Measurements from ENCODE around the gene SCYL3. TPM values are rescaled to one million over a fixed set of nuclear protein-coding genes. Genes with fewer than 3 reads are reported as not detected.
"Not testable (repeated sequence)": the region's sequence is repeated elsewhere in the genome, so short reads cannot be mapped to it uniquely, and the experiment has no call there.

The SCYL3 gene
- total RNA-seq, 2 experiments from 2014 or later, result 11.0 to 12.0 TPM

GRCh38 chr1:169886422-169886821 is 7.3 kb downstream of the SCYL3 start:
- Mint-ChIP-seq H3K27ac (no peak overlapping the region), H3K27me3 (no peaks in the 10 kb centered on the region), H3K9me3 (ENCODE audit: low read depth) (no peaks in the 10 kb centered on the region), H3K4me1 (peaks cover 38% of the 10 kb centered on the region), H3K36me3 (ENCODE audit: low read depth) (peaks cover 40% of the 10 kb centered on the region), H3K4me3 (no peak overlapping the region)
- no peak for DNase-seq
- CTCF ChIA-PET, result interaction anchor here (0.6 to 1.5 kb wide), 2 partner anchors 50 to 329 kb away, joined by 4 read pairs; no protein-coding TSS in a partner anchor
- POLR2A ChIA-PET, result no interaction called here
- intact Hi-C loops (cut with DNase I, micrococcal nuclease), result no loop called here
- no peak for ATAC-seq

- POLR2A ChIA-PET, result no interaction called here
- ATAC-seq, result no peak
- peaks cover 38% of the 10 kb centered on the region for H3K36me3 Mint-ChIP-seq (ENCODE audit: low read depth)
- no peak overlapping the region for H3K4me3 Mint-ChIP-seq
- H3K27ac Mint-ChIP-seq, result no peak overlapping the region
- H3K4me1 Mint-ChIP-seq, result peaks cover 26% of the 10 kb centered on the region
- DNase-seq, result no peak
- no peaks in the 10 kb centered on the region for H3K9me3 Mint-ChIP-seq (ENCODE audit: low read depth)
- intact Hi-C loops (cut with DNase I, micrococcal nuclease), result no loop called here
- H3K27me3 Mint-ChIP-seq, result no peaks in the 10 kb centered on the region
- CTCF ChIA-PET, result no interaction called here
Observed at GRCh38 chr1:169885207-169885606, 8.5 kb downstream of the SCYL3 start.

GRCh38 chr1:169884634-169885033 is 9.1 kb downstream of the SCYL3 start:
- H3K4me3 Mint-ChIP-seq, result no peak overlapping the region
- CTCF ChIA-PET, result interaction anchor here (1.1 kb wide), 1 partner anchor 66 kb away, joined by 5 read pairs; no protein-coding TSS in a partner anchor
- intact Hi-C loops (cut with DNase I, micrococcal nuclease), result no loop called here

GRCh38 chr1:169882039-169882511 is 11.6 kb downstream of the SCYL3 start:
- intact Hi-C loops (cut with DNase I, micrococcal nuclease), result no loop called here

More at GRCh38 chr1:169884634-169885033, 9.1 kb downstream of the SCYL3 start:
- Mint-ChIP-seq H3K36me3 (ENCODE audit: low read depth) (peaks cover 38% of the 10 kb centered on the region), H3K9me3 (ENCODE audit: low read depth) (no peaks in the 10 kb centered on the region), H3K27ac (no peak overlapping the region), H3K4me1 (peaks cover 22% of the 10 kb centered on the region), H3K27me3 (no peaks in the 10 kb centered on the region)
- POLR2A ChIA-PET, result no interaction called here
- no peak for ATAC-seq
- DNase-seq, result no peak

GRCh38 chr1:169879034-169879840 is 14.5 kb downstream of the SCYL3 start:
- H3K9me3 Mint-ChIP-seq (ENCODE audit: low read depth), result no peaks in the 10 kb centered on the region
- peaks cover 13% of the 10 kb centered on the region for H3K4me1 Mint-ChIP-seq
- H3K27ac Mint-ChIP-seq, result no peak overlapping the region
- ATAC-seq (no peak), DNase-seq (no peak)
- POLR2A ChIA-PET, result no interaction called here
- H3K36me3 Mint-ChIP-seq (ENCODE audit: low read depth), result peaks cover 38% of the 10 kb centered on the region
- intact Hi-C loops (cut with DNase I, micrococcal nuclease), result loop anchor here in 1 of 2 experiments (10.0 kb wide), 1 partner anchor 64 kb away; no protein-coding TSS in a partner anchor
- no peak overlapping the region for H3K4me3 Mint-ChIP-seq
- no peaks in the 10 kb centered on the region for H3K27me3 Mint-ChIP-seq
- CTCF ChIA-PET, result interaction anchor here (0.6 kb wide), 1 partner anchor 29 kb away, joined by 4 read pairs; no protein-coding TSS in a partner anchor

More at GRCh38 chr1:169882039-169882511, 11.6 kb downstream of the SCYL3 start:
- ChIA-PET CTCF (no interaction called here), POLR2A (no interaction called here)
- Mint-ChIP-seq H3K4me1 (peaks cover 22% of the 10 kb centered on the region), H3K27ac (no peak overlapping the region), H3K9me3 (ENCODE audit: low read depth) (no peaks in the 10 kb centered on the region), H3K36me3 (ENCODE audit: low read depth) (peaks cover 33% of the 10 kb centered on the region), H3K27me3 (no peaks in the 10 kb centered on the region), H3K4me3 (no peak overlapping the region)
- ATAC-seq, result no peak
- DNase-seq, result no peak

GRCh38 chr1:169878498-169878897 is 15.2 kb downstream of the SCYL3 start:
- intact Hi-C loops (cut with DNase I, micrococcal nuclease), result loop anchor here in 1 of 2 experiments (10.0 kb wide), 1 partner anchor 64 kb away; no protein-coding TSS in a partner anchor
- no peaks in the 10 kb centered on the region for H3K9me3 Mint-ChIP-seq (ENCODE audit: low read depth)
- no peak overlapping the region for H3K27ac Mint-ChIP-seq
- DNase-seq, result no peak
- H3K27me3 Mint-ChIP-seq, result no peaks in the 10 kb centered on the region
- H3K36me3 Mint-ChIP-seq (ENCODE audit: low read depth), result peaks cover 45% of the 10 kb centered on the region
- ATAC-seq, result no peak
- no peak overlapping the region for H3K4me3 Mint-ChIP-seq
- ChIA-PET CTCF (no interaction called here), POLR2A (no interaction called here)
- H3K4me1 Mint-ChIP-seq, result peaks cover 20% of the 10 kb centered on the region

GRCh38 chr1:169877800-169878491 is 15.8 kb downstream of the SCYL3 start:
- peaks cover 48% of the 10 kb centered on the region for H3K36me3 Mint-ChIP-seq (ENCODE audit: low read depth)
- no peak overlapping the region for H3K4me3 Mint-ChIP-seq
- intact Hi-C loops (cut with DNase I, micrococcal nuclease), result loop anchor here in 1 of 2 experiments (10.0 kb wide), 1 partner anchor 63 kb away; no protein-coding TSS in a partner anchor
- no peak overlapping the region for H3K27ac Mint-ChIP-seq
- ATAC-seq (no peak), DNase-seq (no peak)
- no peaks in the 10 kb centered on the region for H3K9me3 Mint-ChIP-seq (ENCODE audit: low read depth)
- H3K27me3 Mint-ChIP-seq, result no peaks in the 10 kb centered on the region
- POLR2A ChIA-PET, result no interaction called here
- CTCF ChIA-PET, result no interaction called here
- peaks cover 20% of the 10 kb centered on the region for H3K4me1 Mint-ChIP-seq

- no peak for ATAC-seq
- Mint-ChIP-seq H3K27me3 (no peaks in the 10 kb centered on the region), H3K4me1 (peaks cover 16% of the 10 kb centered on the region), H3K36me3 (ENCODE audit: low read depth) (peaks cover 68% of the 10 kb centered on the region), H3K9me3 (ENCODE audit: low read depth) (no peaks in the 10 kb centered on the region), H3K4me3 (no peak overlapping the region), H3K27ac (no peak overlapping the region)
- intact Hi-C loops (cut with DNase I, micrococcal nuclease), result loop anchor here in 1 of 2 experiments (10.0 kb wide), 1 partner anchor 59 kb away; no protein-coding TSS in a partner anchor
- ChIA-PET POLR2A (no interaction called here), CTCF (no interaction called here)
- DNase-seq, result no peak
Observed at GRCh38 chr1:169874229-169874628, 19.5 kb downstream of the SCYL3 start.

GRCh38 chr1:169873582-169874199 is 20.0 kb downstream of the SCYL3 start:
- no peak overlapping the region for H3K4me3 Mint-ChIP-seq
- H3K36me3 Mint-ChIP-seq (ENCODE audit: low read depth), result peaks cover 72% of the 10 kb centered on the region
- no peak for DNase-seq
- no peaks in the 10 kb centered on the region for H3K9me3 Mint-ChIP-seq (ENCODE audit: low read depth)
- no peak overlapping the region for H3K27ac Mint-ChIP-seq
- no peaks in the 10 kb centered on the region for H3K27me3 Mint-ChIP-seq
- ChIA-PET POLR2A (no interaction called here), CTCF (no interaction called here)
- ATAC-seq, result no peak
- H3K4me1 Mint-ChIP-seq, result peaks cover 12% of the 10 kb centered on the region
- intact Hi-C loops (cut with DNase I, micrococcal nuclease), result loop anchor here in 1 of 2 experiments (10.0 kb wide), 1 partner anchor 59 kb away; no protein-coding TSS in a partner anchor

- no peaks in the 10 kb centered on the region for H3K9me3 Mint-ChIP-seq (ENCODE audit: low read depth)
- H3K36me3 Mint-ChIP-seq (ENCODE audit: low read depth), result peaks cover 75% of the 10 kb centered on the region
- H3K27ac Mint-ChIP-seq, result no peak overlapping the region
- peaks cover 8% of the 10 kb centered on the region for H3K4me1 Mint-ChIP-seq
- DNase-seq (no peak), ATAC-seq (no peak)
- no peak overlapping the region for H3K4me3 Mint-ChIP-seq
- intact Hi-C loops (cut with DNase I, micrococcal nuclease), result loop anchor here in 1 of 2 experiments (10.0 kb wide), 1 partner anchor 58 kb away; no protein-coding TSS in a partner anchor
- CTCF ChIA-PET, result no interaction called here
- POLR2A ChIA-PET, result no interaction called here
- H3K27me3 Mint-ChIP-seq, result no peaks in the 10 kb centered on the region
Observed at GRCh38 chr1:169872906-169873305, 20.8 kb downstream of the SCYL3 start.

- H3K4me3 Mint-ChIP-seq; ATAC-seq; H3K4me1 Mint-ChIP-seq; H3K9me3 Mint-ChIP-seq (ENCODE audit: low read depth); CTCF ChIA-PET; H3K27ac Mint-ChIP-seq; DNase-seq; H3K27me3 Mint-ChIP-seq: not testable (repeated sequence)
- peaks cover 75% of the 10 kb centered on the region for H3K36me3 Mint-ChIP-seq (ENCODE audit: low read depth)
- POLR2A ChIA-PET, result interaction anchor here (0.5 kb wide), 1 partner anchor 29 kb away, joined by 4 read pairs; no protein-coding TSS in a partner anchor
- intact Hi-C loops (cut with DNase I, micrococcal nuclease), result loop anchor here in 1 of 2 experiments (10.0 kb wide), 1 partner anchor 57 kb away; no protein-coding TSS in a partner anchor
Observed at GRCh38 chr1:169871988-169872387, 21.7 kb downstream of the SCYL3 start.
